Vagina (tissue), 2 donors: Measurements from ENCODE around the gene ACYP1. TPM values are rescaled to one million over a fixed set of nuclear protein-coding genes. Genes with fewer than 3 reads are reported as not detected.
A peak's percentile ranks its signal among the peaks of the same experiment; 100 is the strongest.

Source experiments
- DNase-seq, 2 donors: peaks; one replicate each; pipeline ENCODE4 v3.0.0-alpha.2; 2017; ENCODE audit errors: extremely low spot score in 2 of 2
- H3K27ac ChIP-seq: fragments of 200-600 bp; sonication (generic); one replicate; pipeline ENCODE4 v1.5.1; 2019
- H3K27me3 ChIP-seq: fragments of 200-600 bp; sonication (generic); one replicate; pipeline ENCODE4 v1.5.1; 2019
- H3K36me3 ChIP-seq, 2 donors: fragments of 200-600 bp; sonication (generic); one replicate each; pipeline ENCODE4 v1.5.1; 2017 to 2019
- H3K4me1 ChIP-seq: fragments of 200-600 bp; sonication (generic); one replicate; pipeline ENCODE4 v1.5.1; 2019
- H3K4me3 ChIP-seq, 2 donors: fragments of 200-600 bp; sonication (generic); 1 replicate in 1 of 2; 2 replicates in 1 of 2; pipeline ENCODE4 v1.5.1; 2016 to 2019
- H3K9me3 ChIP-seq: fragments of 200-600 bp; sonication (generic); one replicate; pipeline ENCODE4 v1.5.1; 2019
- CTCF ChIP-seq, 3 experiments: fragments of 450-650 bp in 2 of 3; fragments of 200-600 bp in 1 of 3; sonication (generic) in 1 of 3; IDR thresholded peaks; one replicate each; pipeline ENCODE4 v1.5.1; 2017 to 2019; ENCODE audit warnings: antibody characterized with exemption in 3 of 3, mild to moderate bottlenecking in 2 of 3, moderate library complexity in 2 of 3
- POLR2A ChIP-seq, 2 donors: fragments of 450-650 bp; IDR thresholded peaks; one replicate each; pipeline ENCODE4 v1.6.1; 2017; ENCODE audit warnings: antibody characterized with exemption in 2 of 2, mild to moderate bottlenecking in 2 of 2, moderate library complexity in 2 of 2
- POLR2AphosphoS5 ChIP-seq, 2 donors: sonication (generic); formaldehyde crosslinking; IDR thresholded peaks; one replicate each; pipeline ENCODE4 v1.9.0; 2017; ENCODE audit warnings: antibody characterized with exemption in 2 of 2, mild to moderate bottlenecking in 2 of 2, low read depth in 1 of 2; ENCODE audit not compliant: insufficient read depth in 1 of 2
- intact Hi-C: fragments of 100-400 bp; cut with DNase I; formaldehyde crosslinking; loops from one replicate; pipeline ENCODE4 v1.15.1; 2023
- total RNA-seq: library from RNA; depleted of rRNA; stranded (reverse); fragments of >200 nt; gene quantifications from one replicate; pipeline ENCODE4 v1.2.3, GENCODE V29; 2016

Gene ACYP1
- 32.4 TPM for total RNA-seq

GRCh38 chr14:75063491-75064204 is at the start of gene ACYP1:
ACYP1 (minus strand) TSS chr14:75064024; CDS start chr14:75063553, 471 bp downstream.
- DNase-seq, result peak in 1 of 2 donors; percentile 95
- Histone ChIP-seq H3K4me3 (peak within 1 kb of the TSS; percentile 58 to 85), H3K9me3 (no peaks in the 10 kb centered on the region), H3K36me3 (no peaks in the 10 kb centered on the region), H3K27ac (peak within 1 kb of the TSS; percentile 21), H3K4me1 (peaks cover 27% of the 10 kb centered on the region), H3K27me3 (no peaks in the 10 kb centered on the region)
- TF ChIP-seq POLR2AphosphoS5 (IDR thresholded peaks at IDR 0.05; ENCODE audit: insufficient read depth in 1 of 2, low read depth in 1 of 2) (peak; percentile 59 to 77), CTCF (IDR thresholded peaks at IDR 0.05) (no peak)
- intact Hi-C loops, result no loop called here

GRCh38 chr14:75109877-75110276 is 46.1 kb upstream of the ACYP1 start:
- intact Hi-C loops, result no loop called here
- no peak for DNase-seq
- TF ChIP-seq CTCF (IDR thresholded peaks at IDR 0.05), result no peak
- no peak for TF ChIP-seq POLR2A (IDR thresholded peaks at IDR 0.05)
- no peak for TF ChIP-seq POLR2AphosphoS5 (IDR thresholded peaks at IDR 0.05; ENCODE audit: insufficient read depth in 1 of 2, low read depth in 1 of 2)
- no peaks in the 10 kb centered on the region for H3K4me1 ChIP-seq
- peaks cover 8 to 94% of the 10 kb centered on the region in 2 donors for H3K36me3 ChIP-seq
- no peaks in the 10 kb centered on the region for H3K9me3 ChIP-seq
- H3K4me3 ChIP-seq, result no peak overlapping the region
- H3K27ac ChIP-seq, result no peak overlapping the region
- H3K27me3 ChIP-seq, result no peaks in the 10 kb centered on the region

GRCh38 chr14:75107186-75107585 is 43.4 kb upstream of the ACYP1 start:
- intact Hi-C loops, result no loop called here
- Histone ChIP-seq H3K27ac (no peak overlapping the region), H3K4me3 (no peak overlapping the region), H3K9me3 (no peaks in the 10 kb centered on the region), H3K36me3 (peaks cover 7 to 90% of the 10 kb centered on the region in 2 donors), H3K4me1 (no peaks in the 10 kb centered on the region), H3K27me3 (no peaks in the 10 kb centered on the region)
- TF ChIP-seq POLR2A (IDR thresholded peaks at IDR 0.05) (no peak), POLR2AphosphoS5 (IDR thresholded peaks at IDR 0.05; ENCODE audit: insufficient read depth in 1 of 2, low read depth in 1 of 2) (no peak), CTCF (IDR thresholded peaks at IDR 0.05) (no peak)
- DNase-seq, result no peak

- no peak overlapping the region for H3K27ac ChIP-seq
- DNase-seq, result no peak
- peaks cover 0 to 85% of the 10 kb centered on the region in 2 donors for H3K36me3 ChIP-seq
- no peaks in the 10 kb centered on the region for H3K4me1 ChIP-seq
- H3K9me3 ChIP-seq, result no peaks in the 10 kb centered on the region
- intact Hi-C loops, result no loop called here
- no peak overlapping the region for H3K4me3 ChIP-seq
- TF ChIP-seq CTCF (IDR thresholded peaks at IDR 0.05) (no peak), POLR2AphosphoS5 (IDR thresholded peaks at IDR 0.05; ENCODE audit: insufficient read depth in 1 of 2, low read depth in 1 of 2) (no peak), POLR2A (IDR thresholded peaks at IDR 0.05) (no peak)
- H3K27me3 ChIP-seq, result no peaks in the 10 kb centered on the region
Observed at GRCh38 chr14:75101491-75101890, 37.7 kb upstream of the ACYP1 start.

- TF ChIP-seq CTCF (IDR thresholded peaks at IDR 0.05) (no peak), POLR2A (IDR thresholded peaks at IDR 0.05) (no peak), POLR2AphosphoS5 (IDR thresholded peaks at IDR 0.05; ENCODE audit: insufficient read depth in 1 of 2, low read depth in 1 of 2) (no peak)
- H3K36me3 ChIP-seq, result peaks cover 0 to 85% of the 10 kb centered on the region in 2 donors
- H3K9me3 ChIP-seq, result no peaks in the 10 kb centered on the region
- DNase-seq, result no peak
- H3K4me1 ChIP-seq, result no peaks in the 10 kb centered on the region
- no peak overlapping the region for H3K27ac ChIP-seq
- H3K27me3 ChIP-seq, result no peaks in the 10 kb centered on the region
- intact Hi-C loops, result no loop called here
- H3K4me3 ChIP-seq, result no peak overlapping the region
Observed at GRCh38 chr14:75098682-75099081, 34.9 kb upstream of the ACYP1 start.
